ENCODE data around the gene SDHC.

Gene SDHC

DNA sequence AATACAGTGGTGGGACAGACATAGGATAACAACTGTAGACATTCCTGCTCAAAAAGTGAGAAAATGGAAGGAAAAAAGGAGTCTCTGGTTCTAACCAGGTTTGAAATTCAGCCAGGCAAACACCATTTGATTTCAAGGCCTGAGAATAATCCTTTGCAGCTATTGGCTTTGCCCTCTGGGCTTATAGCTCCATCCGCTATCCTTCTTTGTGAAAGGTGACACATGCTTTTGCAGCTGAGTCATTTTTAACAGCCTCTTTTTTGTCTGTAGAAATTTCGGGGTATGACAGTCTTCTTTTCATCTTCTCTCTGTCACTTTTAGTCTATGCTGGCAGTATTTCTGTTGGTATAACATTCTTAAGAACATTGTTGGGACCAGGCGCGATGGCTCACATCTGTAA, 16.2 kb downstream of the SDHC start:
- TF ChIP-seq CSDC2 (CRISPR knock-in tag; IDR thresholded peaks at IDR 0.05) (no peak), ZNF565 (CRISPR knock-in tag; conservative IDR thresholded peaks at IDR 0.05; ENCODE audit: low read depth) (no peak), CSRNP3 (CRISPR knock-in tag; IDR thresholded peaks at IDR 0.05) (no peak), ZFP30 (CRISPR knock-in tag; IDR thresholded peaks at IDR 0.05) (no peak), ZNF8 (CRISPR knock-in tag; IDR thresholded peaks at IDR 0.05) (no peak), TCF4 (CRISPR knock-in tag; IDR thresholded peaks at IDR 0.05; ENCODE audit: borderline replicate concordance) (no peak), ZNF70 (CRISPR knock-in tag; IDR thresholded peaks at IDR 0.05) (no peak)
- ATAC-seq, result no peak

- ATAC-seq, result no peak
- TF ChIP-seq ZNF70 (CRISPR knock-in tag; IDR thresholded peaks at IDR 0.05) (no peak), CSRNP3 (CRISPR knock-in tag; IDR thresholded peaks at IDR 0.05) (no peak), TSHZ2 (CRISPR knock-in tag; IDR thresholded peaks at IDR 0.05) (no peak), PPARA (CRISPR knock-in tag; IDR thresholded peaks at IDR 0.05; ENCODE audit: borderline replicate concordance) (no peak), ZNF565 (CRISPR knock-in tag; conservative IDR thresholded peaks at IDR 0.05; ENCODE audit: low read depth) (no peak)
Observed at GRCh38 chr1:161333166-161333565, 19.0 kb downstream of the SDHC start.

DNA sequence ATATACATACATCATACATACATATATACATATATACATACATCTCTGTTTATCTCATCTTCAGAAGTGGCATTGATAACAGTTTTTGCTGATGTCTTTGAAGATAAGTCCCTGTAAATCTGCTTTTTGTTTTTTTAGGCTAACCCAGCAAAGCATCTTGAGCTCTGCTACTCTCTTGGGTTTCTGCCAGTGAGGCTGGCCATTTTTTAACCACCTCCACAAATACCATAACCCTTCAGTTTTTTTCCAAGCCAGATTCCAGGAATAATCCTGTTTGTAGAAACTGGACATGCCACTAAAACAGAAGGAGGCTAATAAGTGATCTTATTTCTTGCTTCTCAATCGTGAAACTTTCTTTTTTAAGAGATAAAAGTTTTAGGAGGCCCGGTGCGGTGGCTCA, 21.6 kb downstream of the SDHC start:
- no peak for ATAC-seq
- TF ChIP-seq TSHZ2 (CRISPR knock-in tag; IDR thresholded peaks at IDR 0.05) (no peak), BACH2 (CRISPR knock-in tag; IDR thresholded peaks at IDR 0.05; ENCODE audit: borderline replicate concordance) (no peak), GLIS3 (CRISPR knock-in tag; IDR thresholded peaks at IDR 0.05) (no peak), TCF4 (CRISPR knock-in tag; IDR thresholded peaks at IDR 0.05; ENCODE audit: borderline replicate concordance) (no peak), ZNF565 (CRISPR knock-in tag; conservative IDR thresholded peaks at IDR 0.05; ENCODE audit: low read depth) (no peak), ZNF8 (CRISPR knock-in tag; IDR thresholded peaks at IDR 0.05) (no peak), POU6F1 (CRISPR knock-in tag; IDR thresholded peaks at IDR 0.05; ENCODE audit: borderline replicate concordance, low read depth) (no peak), SNAI2 (CRISPR knock-in tag; IDR thresholded peaks at IDR 0.05) (no peak), ARNTL (CRISPR knock-in tag; IDR thresholded peaks at IDR 0.05; ENCODE audit: borderline replicate concordance, low read depth) (no peak), ZNF70 (CRISPR knock-in tag; IDR thresholded peaks at IDR 0.05) (no peak), ISL1 (CRISPR knock-in tag; IDR thresholded peaks at IDR 0.05) (no peak), CSDC2 (CRISPR knock-in tag; IDR thresholded peaks at IDR 0.05) (no peak), CSRNP3 (CRISPR knock-in tag; IDR thresholded peaks at IDR 0.05) (no peak), TOX (CRISPR knock-in tag; IDR thresholded peaks at IDR 0.05; ENCODE audit: borderline replicate concordance) (no peak)
- TF ChIP-seq, protein P1, sequence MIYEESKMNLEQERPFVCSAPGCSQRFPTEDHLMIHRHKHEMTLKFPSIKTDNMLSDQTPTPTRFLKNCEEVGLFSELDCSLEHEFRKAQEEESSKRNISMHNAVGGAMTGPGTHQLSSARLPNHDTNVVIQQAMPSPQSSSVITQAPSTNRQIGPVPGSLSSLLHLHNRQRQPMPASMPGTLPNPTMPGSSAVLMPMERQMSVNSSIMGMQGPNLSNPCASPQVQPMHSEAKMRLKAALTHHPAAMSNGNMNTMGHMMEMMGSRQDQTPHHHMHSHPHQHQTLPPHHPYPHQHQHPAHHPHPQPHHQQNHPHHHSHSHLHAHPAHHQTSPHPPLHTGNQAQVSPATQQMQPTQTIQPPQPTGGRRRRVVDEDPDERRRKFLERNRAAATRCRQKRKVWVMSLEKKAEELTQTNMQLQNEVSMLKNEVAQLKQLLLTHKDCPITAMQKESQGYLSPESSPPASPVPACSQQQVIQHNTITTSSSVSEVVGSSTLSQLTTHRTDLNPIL (CRISPR knock-in tag; IDR thresholded peaks at IDR 0.05; ENCODE audit: low read depth), result no peak
- TF ChIP-seq, protein P2, sequence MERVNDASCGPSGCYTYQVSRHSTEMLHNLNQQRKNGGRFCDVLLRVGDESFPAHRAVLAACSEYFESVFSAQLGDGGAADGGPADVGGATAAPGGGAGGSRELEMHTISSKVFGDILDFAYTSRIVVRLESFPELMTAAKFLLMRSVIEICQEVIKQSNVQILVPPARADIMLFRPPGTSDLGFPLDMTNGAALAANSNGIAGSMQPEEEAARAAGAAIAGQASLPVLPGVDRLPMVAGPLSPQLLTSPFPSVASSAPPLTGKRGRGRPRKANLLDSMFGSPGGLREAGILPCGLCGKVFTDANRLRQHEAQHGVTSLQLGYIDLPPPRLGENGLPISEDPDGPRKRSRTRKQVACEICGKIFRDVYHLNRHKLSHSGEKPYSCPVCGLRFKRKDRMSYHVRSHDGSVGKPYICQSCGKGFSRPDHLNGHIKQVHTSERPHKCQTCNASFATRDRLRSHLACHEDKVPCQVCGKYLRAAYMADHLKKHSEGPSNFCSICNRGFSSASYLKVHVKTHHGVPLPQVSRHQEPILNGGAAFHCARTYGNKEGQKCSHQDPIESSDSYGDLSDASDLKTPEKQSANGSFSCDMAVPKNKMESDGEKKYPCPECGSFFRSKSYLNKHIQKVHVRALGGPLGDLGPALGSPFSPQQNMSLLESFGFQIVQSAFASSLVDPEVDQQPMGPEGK (CRISPR knock-in tag; IDR thresholded peaks at IDR 0.05; ENCODE audit: borderline replicate concordance), result no peak

Data from SK-N-SH treated with all-trans-retinoic acid at 6 μM for 48 hours (cell line).